NCI-H2107 (cell line): ENCODE results near the gene IGSF10.
"Not testable (repeated sequence)": the region's sequence is repeated elsewhere in the genome, so short reads cannot be mapped to it uniquely, and the experiment has no call there.

ENCODE experiments used
- DNase-seq: peaks from one replicate; lab custom pipeline; 2025; lab: John Stamatoyannopoulos, UW

Gene IGSF10

GRCh38 chr3:151460774-151461450 is at the start of gene IGSF10:
IGSF10 (minus strand) TSS chr3:151461061; CDS start chr3:151458709, 2,352 bp downstream.
- no peak for DNase-seq

GRCh38 chr3:151509468-151510135 is 48.7 kb upstream of the IGSF10 start:
- DNase-seq: not testable (repeated sequence)

GRCh38 chr3:151504606-151505005 is 43.7 kb upstream of the IGSF10 start:
- no peak for DNase-seq

GRCh38 chr3:151503074-151503473 is 42.2 kb upstream of the IGSF10 start:
- DNase-seq: no peak

- DNase-seq: no peak
These were observed 41.2 kb upstream of the IGSF10 start for GRCh38 chr3:151501923-151502632.

- no peak for DNase-seq
These were observed 40.5 kb upstream of the IGSF10 start for GRCh38 chr3:151501171-151501922.

GRCh38 chr3:151499168-151499567 is 38.3 kb upstream of the IGSF10 start:
- DNase-seq: no peak

- no peak for DNase-seq
These were observed 30.7 kb upstream of the IGSF10 start for GRCh38 chr3:151491525-151491924.

- not testable (repeated sequence) for DNase-seq
These were observed 27.0 kb upstream of the IGSF10 start for GRCh38 chr3:151487833-151488232.

GRCh38 chr3:151483961-151484520 is 23.2 kb upstream of the IGSF10 start:
- DNase-seq: no peak

- DNase-seq: no peak
These were observed 22.6 kb upstream of the IGSF10 start for GRCh38 chr3:151483488-151483887.

- DNase-seq: no peak
These were observed 19.6 kb upstream of the IGSF10 start for GRCh38 chr3:151480492-151480891.

- DNase-seq: no peak
These were observed 18.6 kb upstream of the IGSF10 start for GRCh38 chr3:151479452-151479851.

GRCh38 chr3:151478335-151478697 is 17.5 kb upstream of the IGSF10 start:
- no peak for DNase-seq

GRCh38 chr3:151477591-151478334 is 16.9 kb upstream of the IGSF10 start:
- no peak for DNase-seq

GRCh38 chr3:151476344-151477018 is 15.6 kb upstream of the IGSF10 start:
- no peak for DNase-seq

- DNase-seq: peak; percentile 47
These were observed 7.5 kb upstream of the IGSF10 start for GRCh38 chr3:151468284-151468917.

- DNase-seq: no peak
These were observed 6.2 kb upstream of the IGSF10 start for GRCh38 chr3:151467069-151467468.

- DNase-seq: no peak
These were observed 2.1 kb upstream of the IGSF10 start for GRCh38 chr3:151462991-151463390.

- DNase-seq: no peak
These were observed 1.5 kb upstream of the IGSF10 start for GRCh38 chr3:151462278-151462780.
